Cortex of kidney (tissue), 1 donor: ENCODE results near the gene FRZB.

Source experiments
- DNase-seq: peaks from one replicate; lab custom pipeline; 2025; lab: John Stamatoyannopoulos, UW

The FRZB gene

GRCh38 chr2:182792441-182792840 lies 74.0 kb downstream of the FRZB start:
- no peak for DNase-seq

- DNase-seq: no peak
Observed at GRCh38 chr2:182784777-182785176, 81.7 kb downstream of the FRZB start.

- DNase-seq: no peak
Observed at GRCh38 chr2:182784058-182784706, 82.3 kb downstream of the FRZB start.
